Neural progenitor cell (in vitro differentiated cells): ENCODE measurements around the gene LSM10. TPM values are rescaled to one million over a fixed set of nuclear protein-coding genes. Genes with fewer than 3 reads are reported as not detected.

Experiments
- DNase-seq: peaks from one replicate; pipeline ENCODE4 v3.0.0-alpha.2; 2016; ENCODE audit warnings: low spot score
- H2AFZ ChIP-seq: fragments of 200-600 bp; sonication (generic); replicated peaks from 2 replicates; pipeline ENCODE4 v1.6.1; 2016; ENCODE audit warnings: antibody characterized with exemption
- H3F3A ChIP-seq: fragments of 200-600 bp; sonication (generic); 2 replicates; pipeline ENCODE4 v1.6.1; 2016; ENCODE audit warnings: antibody characterized with exemption, low read depth
- H3K27ac ChIP-seq: fragments of 200-600 bp; sonication (generic); 2 replicates; pipeline ENCODE4 v1.5.1; 2016; ENCODE audit warnings: mild to moderate bottlenecking
- H3K27me3 ChIP-seq: fragments of 200-600 bp; sonication (generic); 2 replicates; pipeline ENCODE4 v1.6.1; 2016; ENCODE audit warnings: mild to moderate bottlenecking, moderate library complexity
- H3K36me3 ChIP-seq: fragments of 200-600 bp; sonication (generic); 2 replicates; pipeline ENCODE4 v1.5.1; 2016
- H3K4me1 ChIP-seq: fragments of 200-600 bp; sonication (generic); 2 replicates; pipeline ENCODE4 v1.6.1; 2016; ENCODE audit warnings: mixed run types
- H3K4me2 ChIP-seq: fragments of 200-600 bp; sonication (generic); 2 replicates; pipeline ENCODE4 v1.6.1; 2016
- H3K4me3 ChIP-seq: fragments of 200-600 bp; sonication (generic); 2 replicates; pipeline ENCODE4 v1.5.1; 2016
- H3K79me2 ChIP-seq: fragments of 200-600 bp; sonication (generic); 2 replicates; pipeline ENCODE4 v1.6.1; 2016; ENCODE audit warnings: low read depth
- H3K9ac ChIP-seq: fragments of 200-600 bp; sonication (generic); 2 replicates; pipeline ENCODE4 v1.6.1; 2016
- H3K9me3 ChIP-seq: fragments of 200-600 bp; sonication (generic); 2 replicates; pipeline ENCODE4 v1.5.1; 2016; ENCODE audit warnings: low read depth
- H4K20me1 ChIP-seq: fragments of 200-600 bp; sonication (generic); 2 replicates; pipeline ENCODE4 v1.6.1; 2016; ENCODE audit warnings: low read depth
- H3K27ac Mint-ChIP-seq: 3 replicates; pipeline ENCODE4 v1.8.0; 2021; ENCODE audit warnings: mixed read lengths
- H3K27me3 Mint-ChIP-seq: 2 replicates; pipeline ENCODE4 v1.8.0; 2022; ENCODE audit warnings: low read depth, mild to moderate bottlenecking, inconsistent platforms, moderate library complexity, mixed read lengths; ENCODE audit not compliant: insufficient read depth
- H3K36me3 Mint-ChIP-seq: 3 replicates; pipeline ENCODE4 v1.8.0; 2021; ENCODE audit warnings: mixed read lengths
- H3K4me1 Mint-ChIP-seq: 3 replicates; pipeline ENCODE4 v1.8.0; 2021; ENCODE audit warnings: mixed read lengths
- H3K4me3 Mint-ChIP-seq: 3 replicates; pipeline ENCODE4 v1.8.0; 2021; ENCODE audit warnings: mild to moderate bottlenecking, moderate library complexity, mixed read lengths
- H3K9me3 Mint-ChIP-seq: 3 replicates; pipeline ENCODE4 v1.8.0; 2020; ENCODE audit warnings: mixed read lengths
- CTCF ChIP-seq: fragments of 200-600 bp; sonication (generic); IDR thresholded peaks from 2 replicates; pipeline ENCODE4 v1.5.1; 2017; ENCODE audit warnings: antibody characterized with exemption, mild to moderate bottlenecking
- EZH2 ChIP-seq: fragments of 200-600 bp; sonication (generic); IDR thresholded peaks from 2 replicates; pipeline ENCODE4 v1.6.1; 2017; ENCODE audit warnings: antibody characterized with exemption, mild to moderate bottlenecking, moderate library complexity
- EZH2phosphoT487 ChIP-seq: fragments of 200-600 bp; sonication (generic); IDR thresholded peaks from 2 replicates; pipeline ENCODE4 v1.6.1; 2017; ENCODE audit warnings: antibody characterized with exemption
- total RNA-seq: library from RNA; depleted of rRNA; stranded (reverse); fragments of >200 nt; gene quantifications from 2 replicates; pipeline ENCODE4 v1.2.3, GENCODE V29; 2015; ENCODE audit warnings: low replicate concordance

LSM10 gene
- total RNA-seq, 1 donor from 2014 or later = 8.6 TPM

- Histone ChIP-seq H3K27me3 (no peaks in the 10 kb centered on the region), H2AFZ (peak overlapping the region; percentile 79), H4K20me1 (peaks cover 30% of the 10 kb centered on the region), H3K4me2 (peak overlapping the region; percentile 91), H3K4me1 (peaks cover 27% of the 10 kb centered on the region), H3K9me3 (no peaks in the 10 kb centered on the region), H3K4me3 (peak overlapping the region; percentile 58), H3F3A (peaks cover 39% of the 10 kb centered on the region), H3K36me3 (no peaks in the 10 kb centered on the region), H3K27ac (peak overlapping the region; percentile 83), H3K79me2 (peaks cover 38% of the 10 kb centered on the region), H3K9ac (no peak overlapping the region)
- Mint-ChIP-seq H3K4me3 (peak overlapping the region; percentile 91), H3K27ac (peak overlapping the region; percentile 97), H3K27me3 (peaks cover 4% of the 10 kb centered on the region), H3K4me1 (peaks cover 42% of the 10 kb centered on the region), H3K9me3 (no peaks in the 10 kb centered on the region), H3K36me3 (peaks cover 6% of the 10 kb centered on the region)
- DNase-seq = peak; percentile 87
- TF ChIP-seq EZH2phosphoT487 (no peak), CTCF (no peak), EZH2 (no peak)
Measured at GRCh38 chr1:36386265-36387140, 11.2 kb downstream of the LSM10 start.

- peaks cover 38% of the 10 kb centered on the region for H4K20me1 ChIP-seq
- peaks cover 47% of the 10 kb centered on the region for H3K79me2 ChIP-seq
Measured at GRCh38 chr1:36385410-36386264, 12.1 kb downstream of the LSM10 start, which contains the start of gene STK40. STK40 (minus strand) TSS chr1:36385924; CDS start chr1:36361332, 24,592 bp downstream.

More at GRCh38 chr1:36385410-36386264, 12.1 kb downstream of the LSM10 start, which contains the start of gene STK40:
- H3K4me3 Mint-ChIP-seq = peak within 1 kb of the TSS; percentile 94
- H3K27ac Mint-ChIP-seq = peak within 1 kb of the TSS; percentile 97
- peak within 1 kb of the TSS; percentile 81 for H2AFZ ChIP-seq
- peaks cover 27% of the 10 kb centered on the region for H3K4me1 ChIP-seq
- peaks cover 46% of the 10 kb centered on the region for H3K4me1 Mint-ChIP-seq
- H3F3A ChIP-seq = peaks cover 39% of the 10 kb centered on the region
- H3K4me2 ChIP-seq = peak within 1 kb of the TSS; percentile 99
- peak; percentile 100 for DNase-seq
- peak within 1 kb of the TSS; percentile 83 for H3K27ac ChIP-seq
- peak within 1 kb of the TSS; percentile 66 for H3K9ac ChIP-seq
- no peak for TF ChIP-seq EZH2
- no peak for TF ChIP-seq EZH2phosphoT487
- TF ChIP-seq CTCF = no peak
- peaks cover 4% of the 10 kb centered on the region for H3K27me3 Mint-ChIP-seq
- peaks cover 2% of the 10 kb centered on the region for H3K36me3 Mint-ChIP-seq
- no peaks in the 10 kb centered on the region for H3K9me3 Mint-ChIP-seq
- no peaks in the 10 kb centered on the region for H3K36me3 ChIP-seq
- H3K4me3 ChIP-seq = peak within 1 kb of the TSS; percentile 92
- no peaks in the 10 kb centered on the region for H3K27me3 ChIP-seq
- H3K9me3 ChIP-seq = no peaks in the 10 kb centered on the region
